T-helper 9 cell (primary cell): Measurements from ENCODE around the gene SARM1.
"Not testable (repeated sequence)": the region's sequence is repeated elsewhere in the genome, so short reads cannot be mapped to it uniquely, and the experiment has no call there.

Source experiments
- DNase-seq: peaks from one replicate; pipeline ENCODE4 v3.0.0-alpha.2; 2020
- total RNA-seq, 2 donors: gene quantifications; one replicate each; lab custom pipeline; 2026; lab: John Stamatoyannopoulos, UW

Gene SARM1
- total RNA-seq = 39.3 to 61.7 reads per million in 2 donors

DNA sequence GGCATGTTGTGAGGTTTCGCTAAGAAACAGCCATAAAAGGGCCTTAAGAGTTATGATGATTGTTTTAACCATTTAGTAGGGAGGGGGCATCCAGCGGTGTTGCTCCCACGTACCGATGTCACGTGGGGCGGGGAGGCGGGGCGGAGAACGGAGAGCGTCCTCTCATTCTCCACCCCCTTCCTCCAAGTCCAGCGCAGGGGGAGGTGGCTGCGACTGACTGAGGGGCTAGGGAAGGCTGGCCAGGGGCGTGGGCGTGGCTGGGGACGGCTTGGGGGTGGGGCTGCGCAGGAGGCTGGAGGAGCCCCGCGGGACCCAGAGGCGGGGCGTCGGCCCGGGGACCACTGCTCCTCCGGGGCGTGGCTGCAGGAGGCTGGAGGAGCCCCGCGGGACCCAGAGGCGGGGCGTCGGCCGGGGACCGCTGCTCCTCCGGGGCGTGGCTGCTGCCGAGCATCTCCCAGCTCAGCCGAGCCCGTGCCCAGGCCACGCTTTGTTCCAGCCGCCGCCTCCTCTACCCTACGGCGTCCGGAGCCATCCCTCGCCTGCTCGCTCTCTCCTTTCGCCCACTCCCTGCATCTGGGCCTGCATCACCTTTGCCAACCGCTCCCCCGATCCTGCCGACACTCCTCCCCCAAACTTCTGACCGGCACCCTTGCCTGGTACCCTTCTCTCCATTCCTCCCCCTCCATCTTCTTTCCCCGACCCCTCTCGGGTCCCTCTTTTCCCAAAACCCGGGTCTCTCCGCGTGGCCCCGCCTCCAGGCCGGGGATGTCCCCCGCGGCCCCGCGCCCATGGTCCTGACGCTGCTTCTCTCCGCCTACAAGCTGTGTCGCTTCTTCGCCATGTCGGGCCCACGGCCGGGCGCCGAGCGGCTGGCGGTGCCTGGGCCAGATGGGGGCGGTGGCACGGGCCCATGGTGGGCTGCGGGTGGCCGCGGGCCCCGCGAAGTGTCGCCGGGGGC lies at the start of gene SARM1:
Gene SARM1, plus strand, starts transcription at position 450 of the 958 bp plus-strand sequence. Its CDS starts 339 bp downstream, at position 789.
- peak; percentile 68 for DNase-seq

DNA sequence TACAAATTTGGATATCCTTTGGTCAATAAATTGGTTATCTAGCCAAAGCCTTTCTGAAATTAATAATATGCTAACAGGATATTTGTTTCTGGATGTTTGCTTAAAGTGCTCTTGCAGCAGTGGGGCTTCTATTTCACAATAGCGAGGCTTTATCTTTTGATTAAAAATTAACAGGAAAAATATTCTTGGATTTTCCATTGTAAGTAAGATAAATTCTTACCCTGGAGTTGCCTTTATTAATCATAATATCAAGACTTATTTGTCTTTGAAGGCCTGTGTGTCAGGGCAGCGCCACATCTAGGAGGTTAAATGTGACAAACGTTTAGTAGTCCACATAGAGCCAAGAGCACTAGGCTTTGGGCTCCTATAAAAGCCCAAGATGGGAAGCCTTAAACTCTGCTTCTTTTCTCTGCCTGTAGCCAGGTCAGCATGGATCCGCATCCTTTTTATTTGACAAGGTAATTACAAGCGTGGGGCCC lies 47.2 kb upstream of the SARM1 start:
- DNase-seq = no peak

DNA sequence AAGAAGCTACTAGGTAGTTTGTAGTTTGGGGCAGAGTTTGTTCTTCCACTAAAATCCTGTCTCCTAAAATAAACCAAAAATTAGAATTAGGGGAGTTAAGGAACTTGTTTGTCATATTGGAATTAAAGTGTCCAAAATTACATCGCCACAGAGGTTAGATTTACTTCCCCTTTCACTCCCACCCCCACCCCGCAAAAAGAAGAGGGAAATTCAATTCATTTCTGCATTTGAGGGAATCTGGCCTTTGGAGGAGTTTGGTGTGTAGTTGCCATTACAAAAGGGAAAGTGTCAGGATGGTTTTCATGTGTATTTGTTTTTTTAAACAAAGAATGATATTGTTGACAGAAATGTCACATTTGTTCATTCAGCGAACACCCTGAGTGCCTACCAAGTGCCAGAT lies 46.7 kb upstream of the SARM1 start:
- no peak for DNase-seq

DNA sequence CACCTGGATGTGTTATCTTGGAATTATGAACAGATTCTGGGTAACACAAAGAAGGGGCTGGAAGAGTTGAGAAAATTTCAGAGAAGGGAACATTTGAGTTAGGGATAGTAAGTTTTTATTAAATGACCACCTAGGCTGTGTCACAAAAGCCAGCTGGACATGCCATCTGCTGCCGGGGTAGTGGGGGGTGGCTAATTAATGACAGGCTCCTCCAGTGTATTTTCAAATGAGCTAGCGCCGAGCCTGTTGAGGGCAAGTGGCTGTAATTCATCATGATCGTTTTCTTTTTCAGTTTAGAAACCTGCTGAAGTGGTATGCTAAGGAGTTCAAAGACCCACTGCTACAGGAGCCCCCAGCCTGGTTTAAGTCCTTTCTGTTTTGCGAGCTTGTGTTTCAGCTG lies 46.3 kb upstream of the SARM1 start:
- DNase-seq = no peak

DNA sequence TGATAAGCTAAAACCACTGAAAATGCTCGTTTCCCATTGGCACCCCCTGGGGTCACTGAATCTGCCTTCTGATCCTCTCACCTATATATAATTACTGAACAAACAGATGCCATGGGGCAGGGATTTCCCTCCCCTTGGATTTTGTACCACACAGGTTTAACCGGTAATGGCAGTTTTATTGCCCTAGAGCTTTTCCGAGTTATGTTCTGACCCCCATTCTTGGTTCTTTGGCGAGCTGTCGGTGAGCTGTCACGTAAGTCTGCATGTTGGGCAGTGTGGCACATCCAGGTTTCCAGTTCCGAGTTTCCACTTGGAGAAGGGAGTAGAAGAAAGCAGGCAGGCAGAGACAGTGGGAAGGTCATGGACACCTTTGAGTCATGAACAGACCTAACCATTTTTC lies 45.4 kb upstream of the SARM1 start:
- DNase-seq = no peak

DNA sequence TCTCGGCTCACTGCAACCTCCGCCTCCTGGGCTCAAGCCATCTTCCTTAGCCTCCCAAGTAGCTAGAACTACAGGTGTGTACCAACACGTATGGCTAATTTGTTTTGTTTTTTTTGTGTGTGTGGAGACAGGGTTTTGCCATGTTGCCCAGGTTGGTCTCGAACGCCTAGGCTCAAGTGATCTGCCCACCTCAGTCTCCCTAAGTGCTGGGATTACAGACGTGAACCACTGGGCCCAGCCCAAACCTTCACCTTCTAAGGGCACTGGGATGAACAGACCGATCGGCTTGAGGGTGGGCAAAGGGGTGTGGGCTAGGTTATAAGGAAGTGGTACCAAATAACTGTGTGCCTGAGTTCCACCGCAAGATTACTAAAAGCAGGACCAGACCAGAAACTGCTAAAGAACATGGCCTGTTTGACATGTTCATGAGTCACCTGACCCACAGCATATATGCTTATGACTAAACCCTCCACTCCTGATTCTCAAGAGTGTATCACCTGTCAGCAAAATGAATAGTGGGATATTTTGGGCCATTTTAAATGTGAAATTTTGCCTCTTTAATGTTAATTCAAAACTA lies 44.4 kb upstream of the SARM1 start:
- DNase-seq = no peak

DNA sequence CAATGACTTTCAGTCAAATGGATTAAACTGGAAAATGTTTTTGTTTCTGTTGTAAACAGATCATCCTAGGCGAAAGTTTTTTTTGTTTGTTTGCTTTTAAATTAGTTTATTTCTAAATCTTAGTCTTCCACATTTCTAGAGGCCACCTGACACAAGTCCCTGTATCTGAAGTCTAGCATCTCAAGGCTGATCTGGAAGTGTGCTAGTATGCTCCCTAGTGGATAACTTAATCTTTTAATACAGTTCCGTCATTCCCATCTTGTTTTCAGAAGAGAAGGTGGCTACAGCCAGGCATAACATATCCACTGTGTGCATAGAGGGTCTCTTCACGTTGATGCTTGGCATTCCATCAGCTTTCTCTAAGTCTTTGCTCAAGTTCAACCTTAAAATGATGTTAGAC lies 43.8 kb upstream of the SARM1 start:
- no peak for DNase-seq

DNA sequence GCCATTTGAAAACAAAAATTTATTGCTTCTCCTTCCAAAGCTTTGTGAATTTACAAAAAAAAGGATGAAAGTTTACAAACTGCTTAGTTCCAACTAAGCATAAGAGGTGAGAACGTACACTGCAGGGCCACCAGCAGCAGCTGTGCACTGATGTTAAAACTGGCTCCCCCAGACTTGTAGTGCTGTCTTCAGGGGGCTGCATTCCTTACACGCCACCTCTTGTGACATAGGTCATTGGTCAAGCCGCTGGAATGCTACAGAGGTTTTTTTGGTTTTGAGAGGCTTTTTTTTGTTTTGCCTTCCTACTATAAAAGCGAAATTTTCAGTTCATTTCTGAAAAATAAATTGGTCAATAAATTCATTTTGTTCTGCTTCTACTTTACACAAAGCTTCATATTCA lies 43.2 kb upstream of the SARM1 start:
- DNase-seq = no peak

DNA sequence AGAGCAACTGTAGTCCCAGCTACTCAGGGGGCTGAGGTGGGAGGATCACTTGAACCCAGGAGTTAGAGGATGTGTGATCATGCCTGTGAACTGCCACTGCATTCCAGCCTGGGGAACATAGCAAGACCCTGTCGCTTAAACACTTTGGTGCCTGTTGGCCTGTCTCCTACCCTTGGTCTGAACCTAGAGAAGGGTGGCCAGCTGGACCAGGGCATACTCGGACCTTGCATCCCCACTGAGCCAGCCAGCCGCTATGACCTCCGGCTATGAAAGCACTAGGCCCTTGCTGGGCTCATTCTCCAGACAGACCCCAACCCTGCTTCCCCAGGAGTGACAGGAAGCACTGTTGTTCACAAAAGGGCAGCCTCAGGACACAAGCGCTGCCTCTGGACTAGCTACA lies 40.8 kb upstream of the SARM1 start:
- no peak for DNase-seq

DNA sequence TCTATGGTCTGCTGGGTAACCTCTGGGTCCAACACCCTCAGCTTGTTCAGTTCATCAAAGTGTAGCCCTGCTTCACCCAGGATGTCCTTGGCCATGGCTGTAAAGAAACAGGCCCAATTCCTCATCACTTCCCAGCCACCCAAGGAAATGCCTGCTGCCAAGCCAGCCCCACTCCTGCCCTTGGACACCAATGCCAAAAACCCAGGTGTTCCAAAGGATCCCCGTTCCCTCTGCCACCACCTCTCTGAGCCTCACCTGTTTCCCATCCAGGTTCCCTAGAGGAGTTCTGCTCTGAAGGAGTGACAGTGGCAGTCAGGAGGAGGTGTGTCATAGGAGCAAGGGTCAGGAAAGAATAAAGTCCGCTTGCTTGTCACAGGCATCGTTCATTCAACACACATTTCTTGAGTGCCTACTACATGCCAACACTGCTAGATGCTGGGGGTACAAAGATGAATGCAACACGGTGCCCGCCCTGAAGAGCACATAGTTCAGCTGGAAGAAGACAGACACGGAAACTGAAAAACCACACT lies 39.5 kb upstream of the SARM1 start:
- no peak for DNase-seq

DNA sequence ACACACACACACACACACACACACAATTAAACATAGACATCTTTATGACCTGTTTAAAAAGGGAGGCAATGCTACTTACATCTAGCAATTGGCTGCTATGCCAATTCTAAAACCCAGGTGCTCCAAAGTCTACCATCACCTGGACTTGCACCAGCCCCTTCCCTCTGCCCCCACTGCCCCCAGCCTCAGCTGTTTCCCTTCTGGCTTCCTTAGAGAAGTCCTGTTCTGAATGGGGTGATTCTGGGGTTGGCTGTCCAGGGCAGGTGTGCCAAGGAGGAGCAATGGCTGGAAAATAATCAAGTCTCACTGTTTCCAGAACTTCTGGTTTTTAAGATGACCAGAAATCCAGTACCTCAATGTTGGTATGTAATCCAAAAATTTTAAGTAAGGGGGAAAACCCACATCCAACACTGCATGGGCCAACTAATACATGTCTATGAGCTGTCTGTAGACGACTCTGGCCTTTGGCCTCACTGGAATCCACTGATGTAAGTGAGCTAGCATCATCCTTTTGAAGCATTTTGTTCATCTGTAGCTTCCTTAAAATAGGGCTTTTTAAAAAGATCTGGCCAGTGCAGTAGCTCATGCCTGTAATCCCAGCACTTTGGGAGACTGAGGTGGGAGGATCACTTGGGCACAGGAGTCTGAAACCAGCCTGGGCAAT lies 38.3 kb upstream of the SARM1 start:
- no peak for DNase-seq

DNA sequence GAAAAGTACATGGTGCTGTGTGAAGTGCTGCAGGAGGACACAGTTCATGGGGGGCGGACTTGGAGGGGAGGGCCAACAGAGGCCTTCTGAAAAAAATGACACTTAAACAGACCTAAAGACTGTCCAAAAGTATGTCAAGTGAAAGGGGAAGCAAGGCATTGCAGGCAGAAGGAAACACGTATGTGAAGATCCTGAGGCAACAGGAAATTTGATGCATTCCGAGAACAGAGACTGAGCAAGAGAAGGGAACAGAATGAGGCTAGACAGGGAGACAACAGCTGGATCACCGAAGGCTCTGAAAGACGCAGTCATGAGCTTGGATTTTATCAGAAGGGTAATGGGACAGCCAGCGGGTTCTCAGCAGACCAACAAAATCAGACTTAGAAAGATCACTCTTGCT lies 37.3 kb upstream of the SARM1 start:
- DNase-seq = no peak

DNA sequence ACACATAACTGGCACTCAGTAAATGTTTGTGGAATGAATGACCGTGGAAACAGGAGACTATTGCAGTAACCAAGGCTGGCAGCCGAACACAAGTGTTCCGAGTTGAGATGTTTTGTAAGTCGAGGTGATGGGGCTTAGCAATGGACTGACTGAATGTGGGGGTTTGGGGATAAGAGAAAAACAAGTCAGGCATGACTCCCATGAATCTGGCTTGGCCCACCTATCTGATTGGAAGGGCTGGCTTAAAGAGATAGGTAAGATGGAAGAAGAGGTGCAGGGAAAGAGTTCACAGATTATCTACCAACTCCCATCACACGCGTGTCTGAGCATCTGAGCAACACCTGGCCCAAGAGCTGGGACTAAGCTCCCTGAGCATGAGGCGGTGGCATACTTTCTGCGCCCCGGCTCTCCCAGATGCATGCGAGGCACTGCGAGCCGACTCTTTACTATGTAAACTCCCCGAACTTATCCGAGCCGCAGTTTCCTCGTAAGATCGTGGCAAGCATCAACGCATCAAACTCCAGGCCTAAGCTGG lies 36.8 kb upstream of the SARM1 start:
- DNase-seq = no peak

DNA sequence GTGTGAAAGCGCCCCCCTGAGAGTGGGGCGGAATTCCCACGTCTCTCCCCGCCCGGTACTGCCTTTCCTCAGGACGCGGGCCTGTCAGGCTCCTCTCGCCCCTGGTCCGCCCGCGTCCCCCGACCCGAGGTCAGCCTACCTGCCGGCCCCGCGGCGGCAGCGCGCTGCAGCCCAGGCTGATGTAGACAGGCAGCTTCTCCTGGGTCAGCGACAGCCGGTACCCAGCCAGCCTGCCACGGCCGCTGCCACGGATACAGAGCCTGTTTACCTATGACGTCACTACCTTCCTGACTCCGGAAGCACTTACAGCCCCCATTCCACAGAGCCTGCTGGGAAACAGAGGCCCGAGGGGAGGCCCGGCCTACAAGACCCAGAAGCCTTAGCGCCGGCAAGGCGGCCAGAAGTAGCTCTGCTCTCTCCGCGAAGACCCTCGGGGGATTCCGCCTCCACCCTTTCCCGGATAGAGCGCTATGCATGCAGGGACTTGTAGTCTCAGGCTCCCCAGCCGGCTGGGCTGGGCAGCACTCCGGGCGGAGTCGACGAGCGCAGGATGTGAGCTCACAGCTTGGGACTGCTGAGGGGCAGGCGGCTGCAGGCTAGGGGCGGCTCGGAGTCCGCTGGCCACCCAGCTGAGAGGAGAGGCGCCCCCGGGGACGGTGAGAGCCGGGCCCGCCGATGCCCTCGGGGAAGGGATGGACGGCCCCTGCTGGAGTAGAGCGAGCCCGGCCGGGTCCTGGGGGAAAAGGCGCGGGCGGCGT lies 36.1 kb upstream of the SARM1 start, which contains the start of the genes IFT20 and TNFAIP1:
Gene IFT20, minus strand, starts transcription at position 272 of the 758 bp plus-strand sequence. CDS start 3,487 bp downstream, outside the sequence.
Gene TNFAIP1, plus strand, starts transcription at position 561 of the 758 bp plus-strand sequence. CDS start 3,761 bp downstream, outside the sequence.
- DNase-seq = peak; percentile 92

DNA sequence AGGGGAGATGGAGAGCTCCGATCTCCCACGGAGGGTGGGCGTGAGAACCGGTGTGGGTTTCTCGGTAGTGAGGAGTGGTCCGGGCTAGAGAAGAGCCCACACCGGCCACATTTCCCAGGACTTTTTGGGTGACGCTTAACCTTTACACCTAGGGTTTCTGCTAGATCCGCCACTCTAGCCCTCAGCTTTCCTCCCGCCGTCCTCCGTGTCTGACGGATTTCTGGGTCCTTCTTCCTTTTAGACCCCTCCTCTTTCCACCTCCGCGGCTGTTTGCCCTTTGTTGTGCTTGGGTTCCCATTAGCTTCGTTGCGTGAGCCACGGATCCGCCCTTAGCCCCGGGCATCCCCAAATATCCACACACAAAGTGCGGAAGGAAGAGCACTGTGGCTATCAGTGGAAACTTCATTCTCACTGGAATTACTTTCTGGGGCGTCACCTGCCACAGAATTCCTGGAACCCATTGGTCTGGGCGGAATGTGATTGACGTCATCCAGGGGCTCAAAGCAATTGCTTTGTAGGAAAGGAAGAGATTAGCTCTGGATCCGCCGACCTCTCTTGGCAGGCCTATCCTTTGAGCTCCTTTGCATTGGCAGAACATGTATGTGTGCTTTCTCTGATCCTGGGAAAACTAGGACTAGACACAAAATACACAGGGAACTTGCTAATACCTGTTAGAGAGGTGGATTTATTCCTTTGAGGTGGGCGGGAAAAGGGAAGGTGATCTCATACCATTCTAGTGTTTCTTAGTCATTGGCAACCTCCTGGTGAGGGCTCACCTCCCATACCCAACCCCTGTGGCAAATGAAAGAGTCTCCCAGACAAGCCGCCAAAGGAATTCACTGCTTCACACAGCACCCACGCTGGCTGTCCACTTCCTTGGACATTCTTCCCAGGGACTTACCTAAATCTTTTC lies 35.3 kb upstream of the SARM1 start:
- DNase-seq = no peak

DNA sequence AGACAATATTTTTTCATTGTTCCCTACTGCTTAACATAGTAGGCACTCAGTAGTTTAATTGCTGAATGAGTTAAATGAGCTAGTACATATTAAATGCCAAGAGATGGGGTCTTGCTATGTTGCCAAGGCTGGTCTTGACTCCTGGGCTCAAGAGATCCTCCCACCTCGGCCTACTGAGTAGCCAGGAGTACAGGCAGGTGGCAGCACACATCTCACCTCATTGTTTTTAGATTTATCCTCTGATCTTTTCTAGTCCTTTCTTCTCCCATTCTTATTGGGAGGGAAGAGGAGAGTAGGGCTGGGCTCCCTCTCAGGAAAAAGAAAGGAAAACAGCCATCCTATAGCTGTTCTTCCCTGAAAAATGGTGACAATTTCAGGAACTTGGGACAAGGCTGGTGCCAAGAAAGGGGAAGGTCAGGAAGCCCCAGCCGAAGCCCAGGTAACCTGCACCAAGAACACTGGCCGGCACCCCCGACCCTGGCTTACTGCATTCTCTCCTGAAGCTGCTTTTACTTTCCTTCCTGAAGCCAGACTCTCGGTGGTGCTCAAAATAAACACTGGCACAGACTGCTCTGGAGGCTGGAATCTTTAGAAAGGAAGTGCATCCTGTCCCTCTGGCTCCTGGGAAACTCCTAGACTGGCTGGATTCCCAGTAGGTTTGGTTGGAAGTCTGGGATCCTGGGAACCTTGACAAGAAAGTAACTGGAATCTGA lies 33.3 kb upstream of the SARM1 start:
- no peak for DNase-seq

DNA sequence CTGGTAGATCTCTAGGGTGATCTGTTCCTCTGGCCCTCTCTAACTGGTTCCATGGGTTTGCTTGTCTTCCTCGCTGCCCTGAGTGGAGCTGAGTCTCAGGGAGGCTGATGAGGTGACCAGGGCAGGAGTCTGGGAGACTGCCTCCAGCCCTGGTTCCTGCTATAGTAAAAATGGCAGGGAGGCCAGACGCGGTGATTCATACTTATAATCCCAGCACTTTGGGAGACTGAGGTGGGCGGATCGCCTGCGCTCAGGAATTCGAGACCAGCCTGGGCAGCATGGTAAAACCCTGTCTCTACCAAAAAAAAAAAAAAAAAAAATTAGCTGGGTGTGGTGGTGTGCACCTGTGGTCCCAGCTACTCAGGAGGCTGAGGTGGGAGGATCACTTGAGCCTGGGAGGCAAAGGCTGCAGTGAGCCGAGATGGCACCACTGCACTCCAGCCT lies 32.7 kb upstream of the SARM1 start:
- DNase-seq = not testable (repeated sequence)

DNA sequence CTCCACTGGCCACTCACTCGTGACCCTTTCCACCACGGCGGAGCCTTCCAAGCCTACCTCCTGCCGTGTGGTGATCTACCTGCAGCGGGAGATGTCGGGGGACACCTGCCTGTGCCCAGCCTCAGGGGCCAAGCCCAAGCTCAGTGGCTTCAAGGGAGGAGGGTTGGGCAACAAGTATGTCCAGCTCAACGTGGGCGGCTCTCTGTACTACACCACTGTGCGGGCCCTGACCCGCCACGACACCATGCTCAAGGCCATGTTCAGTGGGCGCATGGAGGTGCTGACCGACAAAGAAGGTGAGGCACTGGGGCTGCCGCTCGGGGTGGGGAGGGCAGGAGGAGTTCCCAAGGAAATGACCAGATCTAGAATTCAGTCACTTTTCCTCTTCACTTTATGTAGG lies 32.1 kb upstream of the SARM1 start:
- DNase-seq = no peak

DNA sequence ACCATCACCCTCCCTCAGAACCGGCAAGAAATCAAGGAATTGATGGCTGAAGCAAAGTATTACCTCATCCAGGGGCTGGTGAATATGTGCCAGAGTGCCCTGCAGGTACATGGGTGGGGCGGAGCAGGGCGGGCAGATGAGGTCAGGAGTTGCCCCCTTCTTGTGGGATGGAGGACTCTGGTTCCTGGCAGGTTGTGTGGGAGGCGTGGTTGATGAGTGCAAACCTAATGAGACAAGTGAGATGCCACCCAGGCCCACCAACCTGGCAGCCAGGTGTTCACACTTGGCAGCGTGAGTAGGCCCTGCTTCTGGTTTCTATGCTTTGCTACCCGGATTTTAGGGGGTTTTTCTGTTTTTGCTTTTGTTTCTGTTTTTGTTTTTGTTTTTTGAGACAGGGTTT lies 31.1 kb upstream of the SARM1 start:
- no peak for DNase-seq

DNA sequence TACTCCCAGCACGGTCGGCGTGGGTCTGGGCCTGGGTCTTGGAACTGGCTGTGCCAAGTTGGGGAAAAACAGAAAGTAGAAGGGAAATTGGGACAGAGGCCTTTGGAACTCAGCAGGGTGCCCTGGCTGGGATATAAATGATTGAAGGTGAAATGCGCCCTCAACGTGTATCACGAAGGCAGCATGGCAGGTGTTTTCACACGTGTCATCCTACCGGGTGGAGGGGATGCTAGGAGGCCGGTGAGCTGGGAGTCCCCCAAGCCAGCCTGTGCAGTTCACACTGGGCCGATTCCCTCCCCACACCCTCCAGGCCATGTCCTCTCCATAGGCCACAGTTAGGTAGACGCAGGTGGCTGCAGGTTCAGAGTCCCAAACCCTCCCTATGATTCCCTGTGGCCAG lies 30.0 kb upstream of the SARM1 start:
- DNase-seq = no peak
